C4-2B (cell line): ENCODE data around the gene HIVEP3.

Source experiments
- H3K27ac ChIP-seq: fragments of 450-650 bp; 2 replicates; pipeline ENCODE4 v1.5.1; 2017
- CTCF ChIP-seq: fragments of 450-650 bp; conservative IDR thresholded peaks from 2 replicates; pipeline ENCODE4 v1.5.1; 2017; ENCODE audit warnings: mild to moderate bottlenecking
- ZFX ChIP-seq: fragments of 450-650 bp; IDR thresholded peaks from 2 replicates; pipeline ENCODE4 v1.6.1; 2017

HIVEP3 gene

GRCh38 chr1:41617336-41617735 is 301.4 kb downstream of the HIVEP3 start:
- no peak for TF ChIP-seq ZFX
- H3K27ac ChIP-seq: no peak overlapping the region

GRCh38 chr1:41616563-41616962 is 302.2 kb downstream of the HIVEP3 start:
- TF ChIP-seq ZFX: no peak
- TF ChIP-seq CTCF: no peak
- H3K27ac ChIP-seq: no peak overlapping the region

- no peak for TF ChIP-seq ZFX
- TF ChIP-seq CTCF: no peak
- no peak overlapping the region for H3K27ac ChIP-seq
Measured at GRCh38 chr1:41615981-41616380, 302.7 kb downstream of the HIVEP3 start.

- no peak for TF ChIP-seq CTCF
- TF ChIP-seq ZFX: no peak
- no peak overlapping the region for H3K27ac ChIP-seq
Measured at GRCh38 chr1:41615316-41615715, 303.4 kb downstream of the HIVEP3 start.

- no peak overlapping the region for H3K27ac ChIP-seq
- TF ChIP-seq ZFX (no peak), CTCF (no peak)
Measured at GRCh38 chr1:41614818-41615217, 303.9 kb downstream of the HIVEP3 start.

- no peak overlapping the region for H3K27ac ChIP-seq
- no peak for TF ChIP-seq ZFX
- TF ChIP-seq CTCF: no peak
Measured at GRCh38 chr1:41613689-41614574, 304.8 kb downstream of the HIVEP3 start.

GRCh38 chr1:41612953-41613352 is 305.8 kb downstream of the HIVEP3 start:
- no peak overlapping the region for H3K27ac ChIP-seq
- TF ChIP-seq CTCF: no peak

GRCh38 chr1:41611932-41612450 is 306.7 kb downstream of the HIVEP3 start:
- TF ChIP-seq ZFX: no peak
- no peak for TF ChIP-seq CTCF
- H3K27ac ChIP-seq: no peak overlapping the region
